Measurements from ENCODE around the gene FALEC. TPM values are rescaled to one million over a fixed set of nuclear protein-coding genes. Genes with fewer than 3 reads are reported as not detected.

The FALEC gene
- total and polyA plus RNA-seq, 9 of the 15 experiments (the other 6 are each of a cell fraction or from before 2014, with no cell fraction given) = 0.15 to 1.8 (median 0.53) TPM; not detected in 5

GRCh38 chr1:150552128-150552910, 36.8 kb downstream of the FALEC start (continued):
- no peak for TF ChIP-seq SETDB1 (IDR thresholded peaks at IDR 0.05; ENCODE audit: low read length)
- TF ChIP-seq BRCA1 (IDR thresholded peaks at IDR 0.05) = no peak
- TF ChIP-seq BRCA1 (CRISPR knock-in tag; IDR thresholded peaks at IDR 0.05) = no peak
- TF ChIP-seq SIX5 (IDR thresholded peaks at IDR 0.05; ENCODE audit: borderline replicate concordance in 1 of 2, insufficient read depth in 1 of 2, low read depth in 1 of 2, low read length in 2 of 2) = no peak
- TF ChIP-seq ZC3H8 (IDR thresholded peaks at IDR 0.05) = no peak
- peak; percentile 76; the same call in 1 of the 2 replicates for TF ChIP-seq HDGF (IDR thresholded peaks at IDR 0.05)
- TF ChIP-seq YY1 (IDR thresholded peaks at IDR 0.05; ENCODE audit: borderline replicate concordance in 1 of 3, control insufficient read depth in 1 of 3, extremely low read depth in 1 of 3, insufficient read depth in 3 of 3, insufficient read length in 1 of 3, insufficient replicate concordance in 2 of 3, low read depth in 1 of 3, low read length in 2 of 3) = no peak
- no peak for TF ChIP-seq ZNF655 (CRISPR knock-in tag; IDR thresholded peaks at IDR 0.05)
- TF ChIP-seq RFX7 (CRISPR knock-in tag; IDR thresholded peaks at IDR 0.05) = no peak
- TF ChIP-seq FOXO4 (CRISPR knock-in tag; IDR thresholded peaks at IDR 0.05) = no peak
- TF ChIP-seq ATF2 (CRISPR knock-in tag; IDR thresholded peaks at IDR 0.05) = no peak
- no peak for TF ChIP-seq ZNF785 (CRISPR knock-in tag; IDR thresholded peaks at IDR 0.05)
- TF ChIP-seq ZBED1 (IDR thresholded peaks at IDR 0.05) = no peak
- peak; percentile 38 for TF ChIP-seq TBP (optimal IDR thresholded peaks at IDR 0.05; ENCODE audit: low read depth, low read length)
- no peak for TF ChIP-seq SMAD1 (IDR thresholded peaks at IDR 0.05; ENCODE audit: low read depth, low read length, partially characterized antibody)
- no peak; a peak in 1 of 4 replicates for TF ChIP-seq BCLAF1 (IDR thresholded peaks at IDR 0.05; ENCODE audit: borderline replicate concordance in 1 of 2, control insufficient read depth in 1 of 2, low read depth in 2 of 2, low read length in 1 of 2)
- TF ChIP-seq KLF6 (CRISPR knock-in tag; IDR thresholded peaks at IDR 0.05; ENCODE audit: borderline replicate concordance) = no peak
- TF ChIP-seq GATA2 (CRISPR knock-in tag; IDR thresholded peaks at IDR 0.05) = no peak
- TF ChIP-seq U2AF2 (optimal IDR thresholded peaks at IDR 0.05; ENCODE audit: low read depth, low read length) = no peak
- TF ChIP-seq MYBL2 (IDR thresholded peaks at IDR 0.05; ENCODE audit: low read depth) = no peak
- TF ChIP-seq MYBL2 (CRISPR knock-in tag; IDR thresholded peaks at IDR 0.05; ENCODE audit: borderline replicate concordance) = no peak
- TF ChIP-seq NCOA6 (IDR thresholded peaks at IDR 0.05) = no peak

All from K562 (cell line).